ENCODE data around the gene FAM229B.

DNA sequence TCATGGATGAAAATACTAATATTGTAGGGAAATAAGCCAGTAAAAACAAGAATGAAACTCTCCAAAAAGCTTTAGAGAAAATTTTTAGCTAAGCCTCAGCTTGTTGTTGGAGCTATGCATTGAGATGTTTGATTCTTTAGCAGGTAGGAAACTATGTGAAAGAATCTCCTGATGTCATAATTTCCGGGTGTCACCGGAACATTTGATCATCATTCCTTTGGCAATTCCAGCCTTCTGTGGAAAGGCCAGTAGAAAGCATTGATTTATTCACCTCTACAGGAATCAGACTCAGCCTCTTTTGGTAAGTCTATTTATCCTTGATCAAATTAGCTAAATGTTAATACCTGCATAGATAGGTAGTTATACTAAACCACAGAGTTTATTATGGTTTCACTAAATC is 9.5 kb downstream of the FAM229B start:
- no peak for TF ChIP-seq CTCF (IDR thresholded peaks at IDR 0.05)
- TF ChIP-seq POLR2AphosphoS5 (IDR thresholded peaks at IDR 0.05; ENCODE audit: insufficient read depth in 1 of 2, low read depth in 1 of 2), result no peak

Measured in vagina (tissue), 2 donors.